Measurements from ENCODE around the gene CACNA1A. TPM values are rescaled to one million over a fixed set of nuclear protein-coding genes. Genes with fewer than 3 reads are reported as not detected.

Gene CACNA1A
- total RNA-seq, 1 donor from 2014 or later, result 0.52 TPM

DNA sequence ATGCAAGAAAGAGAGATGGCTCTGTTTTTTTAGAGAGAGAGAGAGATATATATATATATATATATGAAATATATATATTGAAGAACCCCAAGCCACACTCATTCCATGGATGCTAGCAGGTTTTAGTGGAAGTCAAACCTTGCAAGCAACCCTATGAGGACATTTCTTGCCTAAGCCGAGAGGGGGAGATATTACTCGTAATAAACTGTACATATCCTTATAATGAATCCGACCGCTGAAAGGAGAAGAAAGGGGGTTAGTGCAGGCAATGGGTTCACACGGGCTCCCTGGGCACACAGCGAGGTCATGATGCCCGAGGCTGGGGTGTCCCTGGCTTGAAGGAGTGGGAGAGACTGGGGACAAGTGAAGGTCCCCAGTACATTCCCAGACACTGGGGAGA, 277.7 kb downstream of the CACNA1A start:
- Histone ChIP-seq H3K9me3 (ENCODE audit: control insufficient read depth in 3 of 3, low read length in 3 of 3) (no peaks in the 10 kb centered on the region), H3K36me3 (ENCODE audit: control insufficient read depth in 3 of 3, insufficient read depth in 3 of 3, low read length in 3 of 3) (no peaks in the 10 kb centered on the region), H3K27me3 (ENCODE audit: control insufficient read depth in 3 of 3, insufficient read depth in 3 of 3, low read length in 3 of 3) (peaks cover 10 to 33% (median 17%) of the 10 kb centered on the region in 3 donors), H3K4me3 (ENCODE audit: low read length in 3 of 3) (no peak overlapping the region), H3K9ac (ENCODE audit: low read depth in 1 of 3, low read length in 3 of 3) (no peak overlapping the region), H3K27ac (ENCODE audit: low read depth, low read length) (no peak overlapping the region), H3K4me1 (ENCODE audit: control insufficient read depth in 3 of 3, insufficient read depth in 3 of 3, low read length in 3 of 3) (no peaks in the 10 kb centered on the region)

DNA sequence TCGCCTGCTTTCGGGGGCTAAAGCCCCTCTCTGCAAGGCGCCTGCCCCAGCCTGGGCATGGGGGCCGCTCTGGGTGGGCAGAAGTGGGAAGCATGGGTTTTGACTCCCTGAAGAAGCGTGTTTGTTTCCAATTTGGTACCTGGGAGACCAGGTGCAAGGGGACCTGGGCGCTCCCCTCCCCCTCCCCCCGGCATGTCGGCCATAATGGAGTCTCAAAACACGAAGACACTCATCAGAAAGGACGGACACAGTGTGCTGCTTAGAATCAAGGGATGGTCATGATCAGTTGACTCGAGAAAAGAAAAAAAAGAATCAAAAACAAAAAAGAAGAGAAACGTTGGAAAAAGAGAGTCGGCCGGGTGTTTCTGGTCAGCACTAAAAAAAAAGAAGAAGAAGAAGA, 279.3 kb downstream of the CACNA1A start:
- H3K27me3 ChIP-seq (ENCODE audit: control insufficient read depth in 3 of 3, insufficient read depth in 3 of 3, low read length in 3 of 3), result peaks cover 10 to 33% (median 21%) of the 10 kb centered on the region in 3 donors
- no peaks in the 10 kb centered on the region for H3K4me1 ChIP-seq (ENCODE audit: control insufficient read depth in 3 of 3, insufficient read depth in 3 of 3, low read length in 3 of 3)
- no peaks in the 10 kb centered on the region for H3K36me3 ChIP-seq (ENCODE audit: control insufficient read depth in 3 of 3, insufficient read depth in 3 of 3, low read length in 3 of 3)
- H3K9me3 ChIP-seq (ENCODE audit: control insufficient read depth in 3 of 3, low read length in 3 of 3), result no peaks in the 10 kb centered on the region
- no peak overlapping the region for H3K27ac ChIP-seq (ENCODE audit: low read depth, low read length)
- H3K4me3 ChIP-seq (ENCODE audit: low read length in 3 of 3), result no peak overlapping the region
- no peak overlapping the region for H3K9ac ChIP-seq (ENCODE audit: low read depth in 1 of 3, low read length in 3 of 3)

DNA sequence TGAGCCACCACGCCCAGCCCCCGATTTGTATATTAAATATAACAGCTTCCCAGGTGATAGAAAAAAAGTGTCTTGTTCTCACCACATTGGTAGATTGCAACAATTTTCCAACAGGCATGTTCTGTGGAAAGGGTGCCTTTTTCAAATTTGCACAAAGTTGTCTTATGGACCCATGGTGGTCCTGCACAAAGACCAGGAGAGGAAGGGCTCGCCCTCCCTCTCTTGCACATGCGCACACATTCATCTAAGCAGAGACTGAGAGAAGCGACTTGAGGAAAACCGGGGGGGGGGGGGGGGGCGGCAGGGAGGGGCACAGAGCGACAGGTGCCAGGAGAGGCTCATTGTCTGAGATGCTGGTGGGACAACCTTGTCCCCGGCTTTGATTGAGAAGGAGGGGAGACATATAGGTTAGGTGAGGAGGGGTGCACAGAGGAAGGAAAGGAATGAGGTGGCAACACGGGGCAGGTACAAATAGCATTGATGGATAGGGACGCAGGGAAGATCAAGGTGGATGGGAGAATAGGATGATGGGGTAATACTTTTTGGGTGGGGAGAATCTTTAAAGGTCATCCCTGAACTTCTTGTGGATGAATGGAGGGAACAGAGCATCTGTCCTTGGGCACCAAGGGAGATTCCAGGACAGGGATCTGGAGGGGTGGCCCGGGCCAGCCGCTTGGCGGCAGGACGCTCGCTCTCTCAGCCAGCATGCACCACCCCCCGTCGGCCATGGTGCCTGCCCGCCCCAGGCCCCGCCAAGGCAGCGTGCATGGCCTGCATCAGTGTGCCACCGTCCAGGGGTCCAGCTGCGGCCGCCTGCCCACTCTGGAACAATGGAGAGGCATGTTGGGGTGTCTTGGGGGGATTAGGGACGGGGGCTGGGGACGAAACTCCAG, 280.1 kb downstream of the CACNA1A start:
- peaks cover 10 to 29% (median 15%) of the 10 kb centered on the region in 3 donors for H3K27me3 ChIP-seq (ENCODE audit: control insufficient read depth in 3 of 3, insufficient read depth in 3 of 3, low read length in 3 of 3)
- H3K9me3 ChIP-seq (ENCODE audit: control insufficient read depth in 3 of 3, low read length in 3 of 3), result no peaks in the 10 kb centered on the region
- no peak overlapping the region for H3K27ac ChIP-seq (ENCODE audit: low read depth, low read length)
- no peaks in the 10 kb centered on the region for H3K4me1 ChIP-seq (ENCODE audit: control insufficient read depth in 3 of 3, insufficient read depth in 3 of 3, low read length in 3 of 3)
- H3K4me3 ChIP-seq (ENCODE audit: low read length in 3 of 3), result no peak overlapping the region
- no peaks in the 10 kb centered on the region for H3K36me3 ChIP-seq (ENCODE audit: control insufficient read depth in 3 of 3, insufficient read depth in 3 of 3, low read length in 3 of 3)
- H3K9ac ChIP-seq (ENCODE audit: low read depth in 1 of 3, low read length in 3 of 3), result no peak overlapping the region

DNA sequence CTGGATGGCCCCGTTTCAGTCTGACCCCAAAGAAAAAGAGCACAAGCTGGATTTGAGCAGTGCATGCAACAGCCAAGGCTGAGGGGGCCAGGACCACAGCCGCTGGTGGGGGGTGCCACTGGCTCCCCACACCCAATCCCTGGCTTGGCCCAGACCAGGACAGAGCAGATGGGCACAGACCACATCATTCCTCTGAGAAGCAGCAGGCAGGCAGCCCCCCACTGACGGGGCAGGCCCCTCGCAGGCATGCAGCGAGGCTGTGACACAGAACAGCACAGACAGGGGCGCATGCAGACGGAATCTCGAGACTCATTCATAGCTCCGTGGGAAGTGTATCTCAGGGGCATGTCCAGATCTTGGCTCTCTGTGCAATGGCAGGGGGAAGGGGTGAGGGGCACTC, 281.2 kb downstream of the CACNA1A start:
- no peaks in the 10 kb centered on the region for H3K4me1 ChIP-seq (ENCODE audit: control insufficient read depth in 3 of 3, insufficient read depth in 3 of 3, low read length in 3 of 3)
- H3K27ac ChIP-seq (ENCODE audit: low read depth, low read length), result no peak overlapping the region
- peaks cover 2 to 5% (median 4%) of the 10 kb centered on the region in 3 donors for H3K9me3 ChIP-seq (ENCODE audit: control insufficient read depth in 3 of 3, low read length in 3 of 3)
- H3K4me3 ChIP-seq (ENCODE audit: low read length in 3 of 3), result no peak overlapping the region
- H3K27me3 ChIP-seq (ENCODE audit: control insufficient read depth in 3 of 3, insufficient read depth in 3 of 3, low read length in 3 of 3), result peaks cover 10 to 26% (median 15%) of the 10 kb centered on the region in 3 donors
- H3K9ac ChIP-seq (ENCODE audit: low read depth in 1 of 3, low read length in 3 of 3), result no peak overlapping the region
- H3K36me3 ChIP-seq (ENCODE audit: control insufficient read depth in 3 of 3, insufficient read depth in 3 of 3, low read length in 3 of 3), result no peaks in the 10 kb centered on the region

DNA sequence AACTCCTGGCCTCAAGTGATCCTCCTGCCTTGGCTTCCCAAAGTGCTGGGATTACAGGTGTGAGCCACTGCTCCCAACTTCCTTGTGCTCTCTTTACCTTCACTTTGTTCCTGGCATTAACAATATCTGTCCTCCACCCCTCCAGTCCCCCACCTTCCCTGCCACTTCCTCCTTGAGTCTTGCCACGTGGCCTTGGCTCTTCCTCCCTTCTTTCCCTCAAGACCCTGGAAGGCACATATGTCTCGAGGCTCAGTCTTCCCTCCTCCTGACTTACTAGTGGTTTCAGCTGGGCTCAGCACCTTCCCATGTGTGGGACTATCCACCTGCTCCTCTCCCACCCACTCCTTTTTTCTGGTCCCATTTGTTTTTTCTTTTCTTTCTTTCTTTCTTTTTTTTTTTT, 285.4 kb downstream of the CACNA1A start:
- H3K36me3 ChIP-seq (ENCODE audit: control insufficient read depth in 3 of 3, insufficient read depth in 3 of 3, low read length in 3 of 3), result no peaks in the 10 kb centered on the region
- no peak overlapping the region for H3K9ac ChIP-seq (ENCODE audit: low read depth in 1 of 3, low read length in 3 of 3)
- H3K4me3 ChIP-seq (ENCODE audit: low read length in 3 of 3), result no peak overlapping the region
- peaks cover 2 to 5% (median 4%) of the 10 kb centered on the region in 3 donors for H3K9me3 ChIP-seq (ENCODE audit: control insufficient read depth in 3 of 3, low read length in 3 of 3)
- H3K27ac ChIP-seq (ENCODE audit: low read depth, low read length), result no peak overlapping the region
- H3K27me3 ChIP-seq (ENCODE audit: control insufficient read depth in 3 of 3, insufficient read depth in 3 of 3, low read length in 3 of 3), result peaks cover 7 to 15% (median 14%) of the 10 kb centered on the region in 3 donors
- H3K4me1 ChIP-seq (ENCODE audit: control insufficient read depth in 3 of 3, insufficient read depth in 3 of 3, low read length in 3 of 3), result no peaks in the 10 kb centered on the region

DNA sequence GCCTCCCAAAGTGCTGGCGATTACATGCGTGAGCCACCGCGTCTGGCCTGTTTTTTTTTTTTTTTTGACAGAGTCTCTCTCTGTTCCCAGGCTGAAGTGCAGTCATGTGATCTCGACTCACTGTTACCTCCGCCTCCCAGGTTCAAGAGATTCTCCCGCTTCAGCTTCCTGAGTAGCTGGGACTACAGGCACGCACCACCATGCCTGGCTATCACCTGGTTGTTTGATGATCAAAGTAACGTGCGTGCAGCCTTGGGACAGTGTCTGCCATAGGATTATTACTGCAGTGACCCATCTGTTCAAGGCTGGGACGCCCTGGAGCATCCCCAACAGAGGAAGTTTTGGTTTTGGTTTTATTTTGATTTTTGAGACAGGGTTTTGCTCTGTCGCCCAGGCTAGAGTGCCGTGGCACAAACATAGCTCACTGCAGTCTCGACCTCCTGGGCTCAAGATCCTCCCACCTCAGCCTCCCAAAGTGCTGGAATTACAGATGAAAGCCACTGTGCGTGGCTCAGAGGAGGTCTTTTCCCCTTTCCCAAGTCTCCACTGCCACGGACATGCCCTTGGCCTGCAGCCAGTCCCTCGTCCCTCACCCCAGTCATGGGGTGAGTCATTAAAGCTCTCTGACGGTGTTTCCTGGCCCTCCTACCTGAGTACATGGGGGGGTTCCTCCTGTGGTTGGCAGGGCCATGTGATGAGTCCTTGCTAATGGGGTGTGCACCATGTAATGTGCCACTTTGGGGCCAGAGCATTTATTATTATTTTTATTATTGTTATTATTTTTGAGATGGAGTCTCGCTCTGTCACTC, 290.5 kb downstream of the CACNA1A start:
- Histone ChIP-seq H3K36me3 (ENCODE audit: control insufficient read depth in 3 of 3, insufficient read depth in 3 of 3, low read length in 3 of 3) (no peaks in the 10 kb centered on the region), H3K9ac (ENCODE audit: low read depth in 1 of 3, low read length in 3 of 3) (no peak overlapping the region), H3K4me3 (ENCODE audit: low read length in 3 of 3) (no peak overlapping the region), H3K9me3 (ENCODE audit: control insufficient read depth in 3 of 3, low read length in 3 of 3) (peaks cover under 1 to 5% (median 4%) of the 10 kb centered on the region in 3 donors), H3K27ac (ENCODE audit: low read depth, low read length) (no peak overlapping the region), H3K4me1 (ENCODE audit: control insufficient read depth in 3 of 3, insufficient read depth in 3 of 3, low read length in 3 of 3) (no peaks in the 10 kb centered on the region), H3K27me3 (ENCODE audit: control insufficient read depth in 3 of 3, insufficient read depth in 3 of 3, low read length in 3 of 3) (peaks cover 3 to 10% (median 4%) of the 10 kb centered on the region in 3 donors)

DNA sequence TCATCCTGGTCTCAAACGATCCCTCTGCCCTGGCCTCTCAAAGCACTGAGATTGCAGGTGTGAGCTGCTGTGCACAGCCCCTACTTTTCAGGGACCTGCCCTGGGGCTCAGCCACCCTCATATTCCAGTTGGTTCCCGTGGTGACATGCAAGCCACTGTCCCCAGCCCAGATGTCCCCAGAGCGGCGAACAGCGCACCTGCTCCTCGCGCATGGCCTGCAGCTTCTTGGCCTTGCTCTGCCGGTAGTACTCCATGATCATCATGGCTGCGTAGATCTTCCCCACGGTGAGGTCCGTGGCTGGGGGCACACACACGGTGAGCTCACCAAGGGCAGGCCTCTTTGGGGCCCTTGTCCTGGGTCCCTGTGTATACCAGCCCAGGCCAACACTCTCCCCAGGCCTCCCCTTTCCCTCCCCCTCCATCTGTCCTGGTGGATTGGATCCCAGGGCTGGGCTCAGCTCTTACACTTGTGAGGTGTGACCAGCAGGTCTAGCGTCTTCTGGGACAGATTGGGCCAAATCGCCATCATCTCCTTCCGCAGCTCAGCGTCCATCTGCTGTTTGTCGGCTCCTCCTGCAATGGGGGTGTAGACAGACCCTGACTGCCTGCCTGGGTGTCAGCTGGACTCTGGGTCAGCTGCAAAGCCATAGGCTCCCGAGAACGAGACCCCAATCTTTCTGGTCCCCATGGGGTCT, 292.1 kb downstream of the CACNA1A start:
- H3K27ac ChIP-seq (ENCODE audit: low read depth, low read length), result no peak overlapping the region
- no peaks in the 10 kb centered on the region for H3K9me3 ChIP-seq (ENCODE audit: control insufficient read depth in 3 of 3, low read length in 3 of 3)
- H3K4me3 ChIP-seq (ENCODE audit: low read length in 3 of 3), result no peak overlapping the region
- H3K9ac ChIP-seq (ENCODE audit: low read depth in 1 of 3, low read length in 3 of 3), result no peak overlapping the region
- H3K4me1 ChIP-seq (ENCODE audit: control insufficient read depth in 3 of 3, insufficient read depth in 3 of 3, low read length in 3 of 3), result no peaks in the 10 kb centered on the region
- H3K36me3 ChIP-seq (ENCODE audit: control insufficient read depth in 3 of 3, insufficient read depth in 3 of 3, low read length in 3 of 3), result no peaks in the 10 kb centered on the region
- peaks cover 3 to 10% (median 7%) of the 10 kb centered on the region in 3 donors for H3K27me3 ChIP-seq (ENCODE audit: control insufficient read depth in 3 of 3, insufficient read depth in 3 of 3, low read length in 3 of 3)

DNA sequence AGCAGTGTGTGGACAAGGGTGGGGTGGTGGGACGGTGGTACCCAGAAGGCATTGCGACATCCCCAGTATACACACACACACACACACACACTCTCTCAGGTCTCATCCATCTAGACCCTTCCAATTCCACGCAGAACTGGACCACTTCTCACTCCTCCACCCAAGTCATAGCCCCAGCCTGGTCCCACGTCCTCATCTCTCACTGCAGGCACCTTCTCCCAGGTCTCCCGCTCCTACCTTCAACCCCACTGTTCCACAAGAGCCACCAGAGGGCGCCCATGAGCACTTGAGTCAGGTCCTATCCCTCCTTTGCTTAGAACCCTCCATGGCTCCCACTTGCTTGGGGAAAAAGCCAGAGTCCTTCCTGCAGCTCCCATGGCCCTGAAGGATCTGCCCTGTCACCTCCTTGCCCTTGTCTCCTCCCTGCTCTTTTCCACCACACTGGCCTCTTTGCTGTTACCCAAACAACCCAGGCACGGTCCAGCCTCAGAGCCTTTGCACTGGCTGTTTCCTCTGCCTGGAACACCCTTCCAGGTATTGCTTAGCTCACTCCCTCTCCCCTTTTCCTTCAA, 293.4 kb downstream of the CACNA1A start:
- H3K9ac ChIP-seq (ENCODE audit: low read depth in 1 of 3, low read length in 3 of 3), result no peak overlapping the region
- no peak overlapping the region for H3K4me3 ChIP-seq (ENCODE audit: low read length in 3 of 3)
- no peaks in the 10 kb centered on the region for H3K36me3 ChIP-seq (ENCODE audit: control insufficient read depth in 3 of 3, insufficient read depth in 3 of 3, low read length in 3 of 3)
- no peaks in the 10 kb centered on the region for H3K4me1 ChIP-seq (ENCODE audit: control insufficient read depth in 3 of 3, insufficient read depth in 3 of 3, low read length in 3 of 3)
- H3K27ac ChIP-seq (ENCODE audit: low read depth, low read length), result no peak overlapping the region
- H3K27me3 ChIP-seq (ENCODE audit: control insufficient read depth in 3 of 3, insufficient read depth in 3 of 3, low read length in 3 of 3), result peaks cover 3 to 10% (median 10%) of the 10 kb centered on the region in 3 donors
- H3K9me3 ChIP-seq (ENCODE audit: control insufficient read depth in 3 of 3, low read length in 3 of 3), result no peaks in the 10 kb centered on the region

DNA sequence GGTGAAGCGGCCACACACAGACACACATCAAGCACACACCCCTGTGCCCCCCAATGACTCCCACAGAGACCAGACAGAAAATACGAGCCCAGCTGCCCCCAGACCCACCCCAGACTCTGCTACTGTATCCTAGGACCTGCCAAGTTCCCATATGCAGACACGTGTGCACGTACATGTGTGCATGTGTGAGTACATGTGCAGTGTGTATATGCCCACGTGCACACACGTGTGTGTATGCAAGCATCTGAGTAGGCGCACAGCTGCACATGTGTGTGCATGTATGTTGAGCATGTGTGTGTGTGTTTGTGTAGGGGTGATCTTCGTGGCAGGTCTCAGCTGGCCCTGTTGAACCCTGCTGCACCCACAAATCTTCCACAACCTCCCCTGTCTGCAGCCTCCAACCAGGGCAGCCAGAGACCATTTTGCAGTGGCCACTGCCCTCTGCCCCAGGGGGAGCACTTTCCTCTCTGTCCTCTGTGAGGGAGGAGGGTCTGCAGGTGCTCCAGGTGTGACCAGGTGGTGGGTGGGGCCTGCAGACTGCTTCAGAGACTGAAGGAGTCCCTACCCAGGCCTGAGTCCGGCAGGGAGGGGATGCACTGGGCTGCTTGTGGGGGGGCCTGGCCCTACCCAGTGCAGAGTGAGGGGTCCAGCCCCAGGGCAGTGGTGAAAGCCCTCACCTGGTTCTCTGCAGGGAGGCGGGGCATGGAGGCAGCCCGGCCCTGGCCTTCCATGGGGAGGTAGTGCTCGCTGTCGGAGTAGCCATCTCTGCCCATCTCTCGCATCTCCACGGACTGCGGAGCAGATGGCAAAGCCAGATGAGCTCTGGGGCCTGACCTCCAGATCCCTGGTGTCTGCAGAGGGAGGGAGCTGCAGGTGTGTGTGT, 294.6 kb downstream of the CACNA1A start:
- Histone ChIP-seq H3K27me3 (ENCODE audit: control insufficient read depth in 3 of 3, insufficient read depth in 3 of 3, low read length in 3 of 3) (peaks cover 1 to 10% (median 10%) of the 10 kb centered on the region in 3 donors), H3K9me3 (ENCODE audit: control insufficient read depth in 3 of 3, low read length in 3 of 3) (no peaks in the 10 kb centered on the region), H3K4me3 (ENCODE audit: low read length in 3 of 3) (no peak overlapping the region), H3K4me1 (ENCODE audit: control insufficient read depth in 3 of 3, insufficient read depth in 3 of 3, low read length in 3 of 3) (no peaks in the 10 kb centered on the region), H3K9ac (ENCODE audit: low read depth in 1 of 3, low read length in 3 of 3) (no peak overlapping the region), H3K36me3 (ENCODE audit: control insufficient read depth in 3 of 3, insufficient read depth in 3 of 3, low read length in 3 of 3) (no peaks in the 10 kb centered on the region), H3K27ac (ENCODE audit: low read depth, low read length) (no peak overlapping the region)

All from skeletal muscle tissue (tissue), 4 donors.